K562 (cell line): ENCODE measurements around the gene AMH. TPM values are rescaled to one million over a fixed set of nuclear protein-coding genes. Genes with fewer than 3 reads are reported as not detected.

Experiments used
- ATF3 ChIP-seq, 2 experiments: fragments of 450-650 bp in 1 of 2; sonication (generic) in 1 of 2; formaldehyde crosslinking in 1 of 2; IDR thresholded peaks in 1 of 2; conservative IDR thresholded peaks in 1 of 2; 2 replicates each; pipeline versions ENCODE4 v1.6.1 to v1.8.1; 2016 to 2023; ENCODE audit warnings: mild to moderate bottlenecking in 2 of 2, moderate library complexity in 2 of 2, inconsistent platforms in 1 of 2, missing genetic modification reagents in 1 of 2
- CBX3 ChIP-seq, 2 experiments: IDR thresholded peaks; 1 replicate in 1 of 2; 2 replicates in 1 of 2; pipeline ENCODE4 v1.6.1; 2012; ENCODE audit warnings: inconsistent platforms in 2 of 2, low read length in 2 of 2, borderline replicate concordance in 1 of 2, control low read depth in 1 of 2
- DEAF1 ChIP-seq: fragments of 450-650 bp; formaldehyde crosslinking; IDR thresholded peaks from 2 replicates; pipeline ENCODE4 v1.4.0; 2020; ENCODE audit warnings: mild to moderate bottlenecking, moderate library complexity
- E4F1 ChIP-seq: fragments of 250-450 bp; sonication (Bioruptor Pico); IDR thresholded peaks from 2 replicates; pipeline ENCODE4 v1.5.0; 2021; ENCODE audit warnings: mild to moderate bottlenecking, borderline replicate concordance
- EGR1 ChIP-seq: fragments of 450-650 bp; conservative IDR thresholded peaks from 2 replicates; pipeline ENCODE4 v1.6.1; 2017; ENCODE audit warnings: mild to moderate bottlenecking
- EHMT2 ChIP-seq: fragments of 450-650 bp; IDR thresholded peaks from 2 replicates; pipeline ENCODE4 v1.6.1; 2018; ENCODE audit warnings: antibody characterized with exemption
- FOXK1 ChIP-seq: sonication (generic); formaldehyde crosslinking; IDR thresholded peaks from 2 replicates; pipeline ENCODE4 v1.8.0; 2022; ENCODE audit warnings: missing genetic modification reagents, mild to moderate bottlenecking, borderline replicate concordance
- HMBOX1 ChIP-seq: sonication (generic); IDR thresholded peaks from 2 replicates; pipeline ENCODE4 v1.6.1; 2016
- HMG20B ChIP-seq: fragments of 250-450 bp; sonication (Bioruptor Pico); IDR thresholded peaks from 2 replicates; pipeline ENCODE4 v1.5.0; 2021; ENCODE audit warnings: mild to moderate bottlenecking
- MEF2A ChIP-seq: IDR thresholded peaks from 2 replicates; pipeline ENCODE4 v1.6.1; 2011; ENCODE audit warnings: low read depth, mild to moderate bottlenecking, low read length, moderate library complexity; ENCODE audit not compliant: control insufficient read depth
- PTBP1 ChIP-seq: fragments of 200-400 bp; formaldehyde crosslinking; IDR thresholded peaks from 2 replicates; pipeline ENCODE4 v1.6.1; 2017; ENCODE audit warnings: low read depth, low read length
- SIN3B ChIP-seq: fragments of 450-650 bp; IDR thresholded peaks from 2 replicates; pipeline ENCODE4 v1.6.1; 2017; ENCODE audit warnings: low read depth, mild to moderate bottlenecking, moderate library complexity
- SMARCA5 ChIP-seq: fragments of 450-650 bp; IDR thresholded peaks from 2 replicates; pipeline ENCODE4 v1.6.1; 2016
- SRSF7 ChIP-seq: fragments of 200-400 bp; formaldehyde crosslinking; optimal IDR thresholded peaks from 2 replicates; pipeline ENCODE3; 2017; ENCODE audit warnings: mild to moderate bottlenecking, low read depth, low read length
- ZBTB2 ChIP-seq: fragments of 450-650 bp; IDR thresholded peaks from 2 replicates; pipeline ENCODE4 v1.6.1; 2016; ENCODE audit warnings: antibody characterized with exemption
- ZMIZ1 ChIP-seq, 2 experiments: fragments of 150-350 bp in 1 of 2; IDR thresholded peaks; 2 replicates each; pipeline ENCODE4 v1.6.1; 2012 to 2016; ENCODE audit warnings: low read depth in 2 of 2, low read length in 2 of 2, mild to moderate bottlenecking in 1 of 2, moderate library complexity in 1 of 2
- ZNF717 ChIP-seq: fragments of 250-450 bp; sonication (Bioruptor Pico); IDR thresholded peaks from 2 replicates; pipeline ENCODE4 v1.5.0; 2021
- polyA plus RNA-seq, 8 experiments: library from polyadenylated mRNA; depleted of rRNA in 4 of 8; stranded (reverse) in 5 of 8; unstranded in 3 of 8; fragments of >200 nt; fragmentation: Nextera tagmentation in 2 of 8; fragmentation: Illumina TruSeq in 1 of 8; extraction: Ambion mirVana in 2 of 8; extraction: Trizol in 1 of 8; gene quantifications; 2 replicates each; pipeline versions ENCODE4 v1.2.1 to v1.2.3, GENCODE V29; 2011 to 2014; ENCODE audit warnings: inconsistent platforms in 1 of 8, missing spikeins in 1 of 8
- total RNA-seq, 7 experiments: library from RNA; depleted of rRNA in 6 of 7; stranded (reverse); fragments of >200 nt in 6 of 7; fragmentation: Illumina TruSeq in 2 of 7; extraction: Trizol in 2 of 7; gene quantifications; 2 replicates each; pipeline versions ENCODE4 v1.2.1 to v1.2.3, GENCODE V29; 2011 to 2021; ENCODE audit warnings: low replicate concordance in 1 of 7

AMH gene
- total and polyA plus RNA-seq, 9 of the 15 experiments (the other 6 are each of a cell fraction or from before 2014, with no cell fraction given), result 0.29 to 27.4 (median 2.6) TPM; not detected in 2

GRCh38 chr19:2274185-2274711 lies 25.1 kb downstream of the AMH start (continued):
- TF ChIP-seq ATF3 (IDR thresholded peaks at IDR 0.05) (peak; percentile 56), ATF3 (CRISPR knock-in tag; conservative IDR thresholded peaks at IDR 0.05) (no peak), SIN3B (no peak), ZBTB2 (no peak), HMBOX1 (no peak), ZNF717 (CRISPR knock-in tag) (no peak), DEAF1 (no peak), PTBP1 (0 out of 2 replicates have a peak, but pooled peaks have one; percentile 32), E4F1 (CRISPR knock-in tag) (no peak), ZMIZ1 (IDR thresholded peaks at IDR 0.05; ENCODE audit: low read depth in 2 of 2, low read length in 2 of 2) (no peak), CBX3 (IDR thresholded peaks at IDR 0.05; ENCODE audit: borderline replicate concordance in 1 of 2, low read length in 2 of 2) (no peak), FOXK1 (no peak), HMG20B (no peak), EGR1 (no peak), SRSF7 (no peak), EHMT2 (no peak), SMARCA5 (no peak), MEF2A (no peak)
